ENCODE results near the gene FBXL7. TPM values are rescaled to one million over a fixed set of nuclear protein-coding genes. Genes with fewer than 3 reads are reported as not detected.

The FBXL7 gene
- total and polyA plus RNA-seq, 2 experiments from 2014 or later = 3.2 to 7.5 TPM

DNA sequence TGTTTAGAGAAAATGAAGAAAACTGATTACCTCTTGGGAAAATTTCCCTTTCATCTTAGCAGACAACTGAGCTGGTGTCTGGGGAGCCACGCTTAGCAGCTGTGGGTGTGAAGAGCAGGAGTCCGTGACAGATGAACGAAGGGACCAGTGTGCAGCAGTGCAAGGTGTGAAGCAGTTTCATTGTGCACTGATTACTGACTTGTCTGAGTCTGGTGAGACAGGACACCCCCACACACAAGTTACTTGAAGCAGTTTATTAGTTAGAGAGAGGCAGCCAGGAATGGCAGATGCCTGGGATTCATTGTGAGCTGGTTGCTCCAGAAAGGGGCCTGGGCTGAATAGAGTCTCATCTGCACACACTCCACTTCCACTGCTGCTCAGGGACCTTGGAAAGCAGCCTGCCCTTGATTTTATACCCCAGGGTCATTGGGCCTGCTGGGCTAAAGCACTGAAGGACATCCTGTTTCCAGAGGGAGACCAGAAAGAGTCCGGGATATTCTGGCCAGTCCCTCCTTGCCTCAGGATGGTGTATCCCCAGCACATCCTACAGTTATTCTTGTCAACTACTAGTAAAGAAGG, 47.4 kb downstream of the FBXL7 start:
- no peak overlapping the region for H3K9ac ChIP-seq
- H3K27ac ChIP-seq = no peak overlapping the region
- H3F3A ChIP-seq (ENCODE audit: insufficient read depth) = no peaks in the 10 kb centered on the region
- WGBS, 2 experiments (ENCODE audit: low coverage in 1 of 2, low lambda C conversion rate in 2 of 2, missing lambda C conversion rate in 2 of 2) = 89 to 95% methylated on average over 4 of the region's 4 CpGs
- no peaks in the 10 kb centered on the region for H3K36me3 ChIP-seq (ENCODE audit: low read depth)
- no peaks in the 10 kb centered on the region for H3K27me3 ChIP-seq (replicated peaks; ENCODE audit: insufficient read depth)
- no peak for TF ChIP-seq EZH2phosphoT487 (IDR thresholded peaks at IDR 0.05; ENCODE audit: insufficient read depth, low read depth)
- TF ChIP-seq EZH2 (IDR thresholded peaks at IDR 0.05; ENCODE audit: insufficient read depth, poor library complexity, severe bottlenecking) = no peak
- no peak overlapping the region for H3K4me3 ChIP-seq
- peaks cover 47% of the 10 kb centered on the region; the same call in 1 of the 2 replicates for H3K79me2 ChIP-seq (ENCODE audit: insufficient read depth)
- no peaks in the 10 kb centered on the region for H3K9me3 ChIP-seq (ENCODE audit: low read depth)
- H3K9me2 ChIP-seq (ENCODE audit: insufficient read depth) = peaks cover 3% of the 10 kb centered on the region; the same call in 1 of the 2 replicates
- no peaks in the 10 kb centered on the region for H3K4me1 ChIP-seq (ENCODE audit: insufficient read depth)
- H2AFZ ChIP-seq = no peak overlapping the region
- in situ Hi-C loops (cut with MboI) = no loop called here
- H3K4me2 ChIP-seq (ENCODE audit: unreplicated experiment) = no peak overlapping the region
- no peak for DNase-seq
- no peaks in the 10 kb centered on the region for H4K20me1 ChIP-seq (ENCODE audit: insufficient read depth)

DNA sequence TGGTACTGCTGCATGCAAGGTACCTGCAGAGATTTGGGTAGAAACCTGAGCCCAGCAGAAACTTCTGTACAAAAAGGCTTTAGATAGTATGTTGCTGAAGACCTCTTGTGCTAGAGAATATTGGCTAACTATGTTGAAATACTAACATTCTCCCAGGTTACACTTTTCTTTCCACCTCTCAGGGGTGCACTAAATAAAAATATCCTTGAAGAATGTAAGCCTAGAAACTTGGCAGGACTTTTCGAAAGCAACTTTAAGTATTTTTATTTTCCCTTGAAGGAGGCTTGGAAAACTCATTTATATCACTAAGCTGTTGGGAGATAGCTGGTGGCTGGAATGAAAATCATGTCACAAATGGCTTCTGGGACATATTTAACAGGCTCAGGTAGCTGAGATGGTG, 50.0 kb downstream of the FBXL7 start:
- TF ChIP-seq EZH2phosphoT487 (IDR thresholded peaks at IDR 0.05; ENCODE audit: insufficient read depth, low read depth) (no peak), EZH2 (IDR thresholded peaks at IDR 0.05; ENCODE audit: insufficient read depth, poor library complexity, severe bottlenecking) (no peak)
- H3K36me3 ChIP-seq (ENCODE audit: low read depth) = no peaks in the 10 kb centered on the region
- WGBS, 2 experiments (ENCODE audit: low coverage in 1 of 2, low lambda C conversion rate in 2 of 2, missing lambda C conversion rate in 2 of 2) = 100% methylated on average over 1 of the region's 1 CpG
- peaks cover 31% of the 10 kb centered on the region; the same call in 1 of the 2 replicates for H3K79me2 ChIP-seq (ENCODE audit: insufficient read depth)
- DNase-seq = no peak
- H2AFZ ChIP-seq = no peak overlapping the region
- in situ Hi-C loops (cut with MboI) = no loop called here
- H3K4me2 ChIP-seq (ENCODE audit: unreplicated experiment) = no peak overlapping the region
- no peaks in the 10 kb centered on the region for H4K20me1 ChIP-seq (ENCODE audit: insufficient read depth)
- H3K9me2 ChIP-seq (ENCODE audit: insufficient read depth) = peaks cover 3% of the 10 kb centered on the region; the same call in 1 of the 2 replicates
- no peaks in the 10 kb centered on the region for H3K9me3 ChIP-seq (ENCODE audit: low read depth)
- no peaks in the 10 kb centered on the region for H3F3A ChIP-seq (ENCODE audit: insufficient read depth)
- H3K27me3 ChIP-seq (replicated peaks; ENCODE audit: insufficient read depth) = no peaks in the 10 kb centered on the region
- H3K9ac ChIP-seq = no peak overlapping the region
- no peaks in the 10 kb centered on the region for H3K4me1 ChIP-seq (ENCODE audit: insufficient read depth)
- no peak overlapping the region for H3K27ac ChIP-seq
- no peak overlapping the region for H3K4me3 ChIP-seq

DNA sequence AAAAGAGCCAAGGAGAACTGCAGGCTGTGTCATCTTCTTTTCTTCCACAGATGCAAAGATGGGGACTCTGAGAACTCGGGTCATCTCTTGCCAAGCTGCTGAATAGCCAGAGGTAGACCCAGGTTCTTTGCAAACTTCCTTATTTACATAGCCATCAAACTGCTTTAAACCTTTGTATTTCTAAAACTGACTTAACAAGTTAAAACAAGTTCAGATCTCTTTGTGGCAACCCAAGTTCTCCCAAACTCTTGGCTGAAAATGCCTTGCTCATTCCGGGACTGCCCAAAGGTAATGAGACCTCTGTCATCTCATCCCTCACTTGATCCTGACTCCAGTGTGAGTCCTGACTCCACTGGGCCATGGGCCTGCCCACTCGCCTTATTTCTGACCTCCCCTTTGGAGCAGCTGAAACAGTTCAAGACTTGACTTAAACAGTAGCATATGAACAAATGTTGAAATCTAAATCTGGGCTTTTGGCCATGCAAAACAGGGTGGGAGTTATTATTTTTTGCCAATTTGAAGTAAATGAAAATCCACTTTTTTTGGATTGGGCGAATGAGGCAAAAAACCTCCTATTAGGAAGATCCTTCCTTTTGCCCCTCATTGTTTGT, 50.6 kb downstream of the FBXL7 start:
- TF ChIP-seq EZH2phosphoT487 (IDR thresholded peaks at IDR 0.05; ENCODE audit: insufficient read depth, low read depth) (no peak), EZH2 (IDR thresholded peaks at IDR 0.05; ENCODE audit: insufficient read depth, poor library complexity, severe bottlenecking) (no peak)
- Histone ChIP-seq H3K9me2 (ENCODE audit: insufficient read depth) (peaks cover 3% of the 10 kb centered on the region; the same call in 1 of the 2 replicates), H4K20me1 (ENCODE audit: insufficient read depth) (no peaks in the 10 kb centered on the region), H3F3A (ENCODE audit: insufficient read depth) (no peaks in the 10 kb centered on the region), H3K79me2 (ENCODE audit: insufficient read depth) (peaks cover 31% of the 10 kb centered on the region; the same call in 1 of the 2 replicates), H3K27me3 (replicated peaks; ENCODE audit: insufficient read depth) (no peaks in the 10 kb centered on the region), H3K4me3 (no peak overlapping the region), H3K4me1 (ENCODE audit: insufficient read depth) (no peaks in the 10 kb centered on the region), H3K9me3 (ENCODE audit: low read depth) (no peaks in the 10 kb centered on the region), H3K36me3 (ENCODE audit: low read depth) (no peaks in the 10 kb centered on the region), H3K4me2 (ENCODE audit: unreplicated experiment) (no peak overlapping the region), H3K9ac (no peak overlapping the region), H3K27ac (no peak overlapping the region), H2AFZ (no peak overlapping the region)
- DNase-seq = no peak
- WGBS, 2 experiments (ENCODE audit: low coverage in 1 of 2, low lambda C conversion rate in 2 of 2, missing lambda C conversion rate in 2 of 2) = 89 to 94% methylated on average over 4 of the region's 4 CpGs
- in situ Hi-C loops (cut with MboI) = no loop called here

DNA sequence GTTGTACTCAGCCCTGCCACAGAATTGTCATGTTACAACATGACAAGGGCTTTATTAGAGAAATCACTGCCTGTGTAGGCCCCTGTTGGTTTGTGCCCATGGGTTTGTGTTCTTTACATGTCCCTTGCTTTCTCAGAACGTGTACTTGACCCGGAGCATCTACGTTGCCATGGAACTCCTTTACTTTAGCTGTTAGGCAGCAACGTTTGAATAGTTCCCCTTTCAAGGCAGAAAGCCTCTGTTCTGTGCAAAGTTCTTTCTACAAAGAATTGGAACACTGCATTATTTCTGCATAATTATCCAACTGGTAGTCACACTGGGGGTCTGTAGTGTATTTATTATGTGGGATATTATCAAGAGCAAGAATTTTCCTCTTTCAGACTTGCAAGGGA, 51.1 kb downstream of the FBXL7 start:
- in situ Hi-C loops (cut with MboI) = no loop called here
- 70 to 71% methylated on average over 4 of the region's 4 CpGs for WGBS, 2 experiments (ENCODE audit: low coverage in 1 of 2, low lambda C conversion rate in 2 of 2, missing lambda C conversion rate in 2 of 2)
- Histone ChIP-seq H3K27me3 (replicated peaks; ENCODE audit: insufficient read depth) (no peaks in the 10 kb centered on the region), H3K36me3 (ENCODE audit: low read depth) (no peaks in the 10 kb centered on the region), H3K27ac (no peak overlapping the region), H3K9ac (no peak overlapping the region), H2AFZ (no peak overlapping the region), H3K4me2 (ENCODE audit: unreplicated experiment) (no peak overlapping the region), H3K79me2 (ENCODE audit: insufficient read depth) (peaks cover 31% of the 10 kb centered on the region; the same call in 1 of the 2 replicates), H3K4me1 (ENCODE audit: insufficient read depth) (no peaks in the 10 kb centered on the region), H3K9me2 (ENCODE audit: insufficient read depth) (peaks cover 3% of the 10 kb centered on the region; the same call in 1 of the 2 replicates), H3F3A (ENCODE audit: insufficient read depth) (no peaks in the 10 kb centered on the region), H4K20me1 (ENCODE audit: insufficient read depth) (no peaks in the 10 kb centered on the region), H3K9me3 (ENCODE audit: low read depth) (no peaks in the 10 kb centered on the region), H3K4me3 (no peak overlapping the region)
- DNase-seq = no peak
- TF ChIP-seq EZH2phosphoT487 (IDR thresholded peaks at IDR 0.05; ENCODE audit: insufficient read depth, low read depth) (no peak), EZH2 (IDR thresholded peaks at IDR 0.05; ENCODE audit: insufficient read depth, poor library complexity, severe bottlenecking) (no peak)

Data from GM23248 (cell line).